Dedifferentiated amniotic fluid mesenchymal stem cell (primary cell): ENCODE measurements around the gene REV3L.
A peak's percentile ranks its signal among the peaks of the same experiment; 100 is the strongest.
"Not testable (repeated sequence)": the region's sequence is repeated elsewhere in the genome, so short reads cannot be mapped to it uniquely, and the experiment has no call there.

Source experiments
- DNase-seq: peaks from one replicate; pipeline ENCODE4 v3.0.0-alpha.2; 2016; ENCODE audit errors: extremely low spot score

The REV3L gene

DNA sequence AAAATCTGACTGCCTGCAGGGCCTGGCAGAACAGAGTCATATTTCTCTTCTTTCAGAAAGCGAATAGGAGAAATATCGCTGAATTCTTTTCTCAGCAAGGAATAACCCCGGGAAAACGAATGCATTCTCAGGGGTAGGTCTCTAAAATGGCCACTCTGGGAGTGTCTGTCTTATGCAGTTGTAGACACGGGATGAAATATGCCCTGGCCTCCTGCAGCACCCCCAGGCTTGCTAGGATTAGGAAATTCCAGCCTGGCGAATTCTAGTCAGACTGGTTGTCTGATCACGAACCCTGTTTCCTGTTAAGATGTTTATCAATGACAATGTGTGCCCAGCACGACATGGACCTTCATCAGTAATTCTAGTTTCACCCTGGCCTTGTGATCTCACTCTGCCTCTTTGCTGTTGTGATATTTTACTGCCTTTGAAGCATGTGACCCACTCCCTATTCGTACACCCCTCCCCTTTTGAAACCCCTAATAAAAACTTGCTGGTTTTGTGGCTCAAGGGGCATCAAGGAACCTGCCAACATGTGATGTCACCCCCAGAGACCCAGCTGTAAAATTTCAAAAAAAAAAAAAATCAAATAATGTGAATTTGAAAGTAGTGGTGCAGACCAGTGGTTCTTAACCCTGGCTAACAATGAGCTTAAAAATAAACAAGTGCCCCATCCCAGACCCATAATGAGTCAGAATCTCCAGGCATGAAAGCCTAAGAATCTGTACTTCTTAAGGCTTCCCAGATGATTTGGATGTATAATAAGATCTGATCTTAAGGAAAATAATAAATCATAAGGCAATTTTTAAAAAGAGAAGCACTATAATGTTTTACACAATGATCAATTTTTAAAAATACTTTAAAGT is 181.8 kb downstream of the REV3L start:
- DNase-seq: not testable (repeated sequence)

DNA sequence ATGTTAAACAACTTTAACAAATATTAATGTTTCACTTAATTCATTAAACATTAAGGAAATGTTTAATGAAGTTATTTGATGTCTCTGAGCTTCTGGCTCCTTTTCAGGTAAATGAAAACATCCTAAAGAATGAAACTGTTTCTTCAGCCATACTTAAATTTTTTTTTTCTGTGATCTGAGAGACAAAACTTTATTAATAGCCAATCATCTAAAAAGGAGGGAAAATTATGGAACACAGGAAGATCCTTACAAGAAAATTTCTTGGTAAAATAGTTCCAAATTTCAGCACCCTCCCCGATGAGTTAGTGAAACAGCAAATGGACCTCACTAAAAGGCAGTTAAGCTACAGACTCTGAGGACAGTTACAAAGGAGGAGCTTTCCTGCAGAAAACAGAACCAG is 185.2 kb downstream of the REV3L start:
- DNase-seq: no peak

DNA sequence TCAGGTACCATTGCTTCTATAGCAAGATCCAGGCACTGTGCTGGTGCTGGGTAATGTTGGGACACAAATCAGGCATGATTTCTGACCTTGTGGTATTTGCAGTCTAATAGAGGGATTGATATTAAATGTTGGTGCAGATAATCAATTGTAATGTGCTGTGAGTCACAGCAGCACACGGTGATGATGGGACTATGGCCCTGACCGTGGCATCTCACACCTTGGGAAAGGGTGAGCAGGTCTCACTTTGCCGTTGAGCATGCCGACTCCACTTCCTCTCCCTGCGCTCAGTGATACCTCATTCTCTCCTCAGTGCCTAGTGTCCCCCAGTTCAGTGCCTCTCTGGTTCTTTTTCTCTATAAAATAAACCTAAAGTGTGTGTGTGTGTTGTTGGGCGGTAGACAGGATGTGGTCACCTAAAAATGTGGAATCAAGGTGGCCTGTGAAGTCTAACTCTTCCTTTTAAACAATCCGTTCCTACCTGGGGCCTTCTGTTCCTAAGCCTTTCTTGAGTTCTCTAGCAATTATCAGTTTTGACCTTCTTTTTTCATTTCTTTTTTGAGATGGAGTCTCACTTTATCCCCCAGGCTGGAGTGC is 188.5 kb downstream of the REV3L start:
- DNase-seq: no peak

DNA sequence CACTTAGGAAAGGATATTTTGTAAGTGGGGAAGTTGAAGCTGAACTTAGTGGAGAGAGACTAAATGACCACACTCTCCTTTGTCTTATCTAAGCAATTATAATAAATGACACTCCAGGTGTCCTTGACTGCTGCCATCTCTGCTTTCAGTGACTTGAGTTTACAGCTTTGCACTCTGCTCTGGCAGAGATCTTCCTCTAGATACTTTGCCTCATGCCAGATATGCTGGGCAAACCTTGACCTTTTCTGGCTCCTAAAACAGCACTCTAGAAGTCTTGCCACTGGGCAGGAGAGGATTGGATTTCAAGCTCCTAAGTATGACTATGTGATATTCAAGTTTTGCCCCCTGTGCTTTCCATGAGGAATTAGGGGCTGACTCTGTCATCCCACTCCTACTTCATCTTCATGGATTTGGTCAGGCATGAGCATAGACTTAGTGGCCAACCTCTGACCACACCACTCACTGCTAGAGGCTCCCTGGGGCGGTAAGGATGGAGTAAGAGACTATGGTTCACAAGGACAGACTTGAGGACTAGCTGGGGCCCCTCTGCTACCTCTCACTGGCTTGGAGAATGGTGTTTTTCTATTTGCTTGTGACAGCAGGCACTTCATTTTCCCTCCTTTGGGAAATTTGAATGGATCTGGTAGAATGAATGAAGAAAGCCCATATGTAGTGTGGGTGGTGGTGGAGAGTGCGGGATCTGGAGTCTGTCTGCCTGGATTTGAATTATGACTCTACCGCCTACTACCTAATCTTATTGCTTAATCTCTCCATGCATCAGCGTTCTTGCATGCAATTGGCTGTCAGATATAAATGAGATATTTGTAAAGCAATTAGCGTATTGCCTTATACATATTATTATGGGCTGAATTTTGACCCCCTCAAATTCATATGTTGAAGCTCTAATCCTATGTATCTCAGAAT is 191.4 kb downstream of the REV3L start:
- DNase-seq: no peak

DNA sequence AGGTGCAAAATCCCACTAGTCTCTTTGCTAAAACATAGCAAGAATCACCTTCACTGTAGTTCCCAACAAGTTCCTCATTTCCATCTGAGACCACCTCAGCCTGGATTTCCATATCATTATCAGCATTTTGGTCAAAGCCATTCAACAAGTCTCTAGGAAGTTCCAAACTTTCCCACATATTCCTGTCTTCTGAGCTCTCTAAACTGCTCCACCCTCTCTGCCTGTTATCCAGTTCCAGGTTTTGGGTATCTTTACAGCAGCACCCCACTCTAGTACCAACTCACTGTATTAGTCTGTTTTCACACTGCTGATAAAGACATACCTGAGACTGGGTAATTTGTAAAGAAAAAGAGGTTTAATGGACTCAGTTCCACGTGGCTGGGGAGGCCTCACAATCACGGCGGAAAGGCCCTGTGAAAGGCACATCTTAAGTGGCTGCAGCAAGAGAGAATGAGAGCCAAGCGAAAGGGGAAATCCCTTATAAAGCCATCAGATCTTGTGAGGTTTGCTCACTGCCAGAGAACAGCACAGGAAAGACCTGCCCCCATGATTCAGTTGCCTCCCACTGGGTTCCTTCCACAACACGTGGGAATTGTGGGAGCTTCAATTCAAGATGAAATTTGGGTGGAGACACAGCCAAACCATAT is 192.2 kb downstream of the REV3L start:
- DNase-seq: not testable (repeated sequence)

DNA sequence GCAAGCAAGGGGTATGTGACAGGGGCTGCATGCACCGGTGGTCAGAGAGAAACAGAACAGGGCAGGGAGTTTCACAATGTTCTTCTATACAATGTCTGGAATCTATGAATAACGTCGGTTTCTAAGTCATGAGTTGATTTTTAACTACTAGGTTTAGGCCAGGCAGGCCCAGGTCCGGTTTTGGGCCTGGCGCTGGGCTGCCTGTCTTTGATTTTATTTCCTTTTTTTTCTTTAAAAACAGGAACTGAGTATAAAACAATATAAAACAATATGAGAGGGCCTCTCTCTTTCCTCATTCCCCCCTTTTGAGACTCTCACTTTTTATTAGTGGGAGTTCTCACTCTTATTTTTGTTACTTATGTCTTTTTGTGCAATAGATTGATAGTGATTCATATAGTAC is 198.7 kb downstream of the REV3L start:
- DNase-seq: not testable (repeated sequence)

DNA sequence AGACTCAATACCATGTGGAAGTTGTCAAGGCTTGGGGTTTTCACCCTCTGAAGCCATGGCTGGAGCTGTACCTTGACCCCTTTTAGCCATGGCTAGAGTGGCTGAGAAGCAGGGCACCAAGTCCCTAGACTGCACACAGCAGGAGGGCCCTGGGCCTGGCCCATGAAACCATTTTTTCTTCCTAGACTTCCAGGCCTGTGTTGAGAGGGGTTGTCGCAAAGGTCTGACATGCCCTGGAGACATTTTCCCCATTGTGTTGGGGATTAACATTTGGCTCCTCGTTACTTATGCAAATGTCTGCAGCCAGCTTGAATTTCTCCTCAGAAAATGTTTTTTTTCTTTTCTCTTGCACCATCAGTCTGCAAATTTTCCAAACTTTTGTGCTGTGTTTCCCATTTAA is 199.3 kb downstream of the REV3L start:
- DNase-seq: no peak

DNA sequence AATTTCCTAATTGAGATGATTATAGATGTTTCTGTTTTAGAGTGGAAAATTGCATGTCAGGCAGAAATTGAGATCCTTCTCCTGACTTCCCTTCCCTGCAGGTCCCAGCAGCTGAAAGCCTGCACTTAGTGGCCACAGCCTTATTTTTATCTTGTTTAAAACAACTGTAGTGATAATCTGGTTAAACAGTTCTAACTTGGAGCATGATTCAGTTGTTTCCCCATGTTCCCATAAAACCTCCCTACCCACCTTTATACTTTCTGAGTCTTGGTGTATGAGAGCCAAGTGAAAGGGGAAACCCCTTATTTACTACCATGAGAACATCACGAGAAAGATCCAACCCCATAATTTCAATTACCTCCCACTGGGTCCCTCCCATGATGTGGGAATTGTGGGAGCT is 200.5 kb downstream of the REV3L start:
- DNase-seq: no peak

DNA sequence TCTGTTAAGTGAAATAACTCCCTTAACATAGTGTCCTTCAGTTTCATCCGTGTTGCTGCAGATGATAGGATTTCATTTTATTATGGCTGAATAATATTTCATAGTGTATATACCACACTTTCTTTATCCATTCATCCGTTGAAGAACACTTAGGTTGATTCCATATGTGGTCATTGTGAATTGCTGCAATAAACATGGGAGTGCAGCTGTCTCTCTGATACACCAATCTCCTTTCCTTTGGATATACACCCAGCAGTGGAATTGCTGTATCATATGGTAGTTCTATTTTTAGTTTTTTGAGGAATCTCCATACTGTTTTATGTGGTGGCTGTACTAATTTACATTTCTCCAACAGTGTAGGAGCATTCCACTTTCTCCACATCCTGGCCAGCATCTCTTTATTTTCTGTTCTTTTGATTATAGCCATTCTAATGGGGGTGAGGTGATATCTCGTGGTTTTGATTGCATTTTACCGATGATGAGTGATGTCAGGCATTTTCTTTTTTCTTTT is 202.5 kb downstream of the REV3L start:
- DNase-seq: no peak

DNA sequence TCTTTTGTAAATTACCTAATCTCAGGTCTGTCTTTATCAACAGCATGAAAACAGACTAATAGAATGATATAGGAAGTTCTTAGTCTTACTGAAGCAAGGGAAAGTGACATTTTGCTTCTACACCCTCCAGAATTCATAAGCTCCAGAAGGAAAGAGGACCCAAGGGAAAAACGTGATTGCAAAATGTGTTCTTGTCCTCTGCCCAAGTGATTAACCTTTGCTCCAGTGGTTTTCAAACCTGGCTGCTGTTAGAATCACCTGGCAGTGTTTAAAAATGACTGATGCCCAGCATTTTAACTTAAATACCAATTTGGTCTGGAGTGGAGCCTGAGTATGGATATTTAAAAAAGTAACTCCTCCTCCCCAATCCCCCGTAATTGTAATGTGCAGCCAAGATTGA is 204.3 kb downstream of the REV3L start:
- no peak for DNase-seq

DNA sequence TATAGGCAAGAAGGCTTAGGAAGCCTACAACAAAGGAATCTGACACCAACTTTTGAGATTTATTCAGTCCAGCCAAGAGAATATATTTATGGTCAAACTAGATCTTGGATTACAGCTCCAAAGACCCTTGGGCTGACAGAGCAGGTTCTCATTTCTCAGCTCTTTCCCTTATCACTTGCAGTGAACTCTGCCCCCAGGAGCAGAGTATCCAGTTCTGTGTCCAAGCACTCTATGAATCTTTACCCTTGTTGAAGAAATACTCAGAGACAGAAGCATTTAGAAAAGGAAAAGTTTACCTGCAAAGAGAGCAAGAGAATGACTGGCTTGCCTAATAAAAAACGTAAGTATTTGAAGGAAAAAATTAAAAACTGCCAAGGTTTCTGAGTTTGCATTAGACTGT is 205.2 kb downstream of the REV3L start:
- no peak for DNase-seq

DNA sequence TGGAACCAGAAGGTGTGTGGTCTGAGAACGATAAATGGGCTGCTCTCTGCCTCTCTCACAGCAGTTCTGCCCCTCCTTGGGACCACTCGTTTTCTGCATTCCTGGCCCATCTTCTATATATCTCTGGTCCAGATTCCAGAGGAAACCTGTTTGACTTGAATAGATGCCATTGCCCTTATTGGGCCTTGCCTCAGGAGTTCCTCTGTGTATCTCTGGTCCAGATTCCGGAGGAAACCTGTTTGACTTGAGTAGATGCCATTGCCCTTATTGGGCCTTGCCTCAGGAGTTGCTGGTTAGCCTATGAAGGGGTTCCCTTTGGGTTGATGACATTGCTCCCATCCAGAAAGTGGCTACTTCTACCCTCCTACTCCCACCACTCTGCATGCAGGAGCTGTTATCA is 206.3 kb downstream of the REV3L start:
- peak; percentile 2 for DNase-seq

DNA sequence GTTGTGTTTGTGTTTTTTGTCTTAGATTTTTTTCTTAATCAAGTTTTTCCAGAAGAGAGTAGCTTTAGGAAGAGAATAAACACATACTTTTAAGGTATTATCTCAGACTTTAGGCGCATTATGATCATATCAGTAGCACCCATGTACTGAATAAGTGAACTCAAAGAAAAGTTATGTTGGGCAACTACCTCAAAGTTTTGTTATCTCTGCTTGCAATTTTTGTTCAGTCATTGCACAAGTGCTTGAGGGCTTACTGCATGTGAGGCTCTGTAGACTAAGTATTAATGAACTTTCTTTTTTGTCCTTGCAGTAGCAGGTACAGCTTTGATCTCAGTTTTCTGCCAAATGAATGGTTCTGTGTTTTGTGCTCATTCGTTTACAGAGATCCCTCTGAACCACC is 206.7 kb downstream of the REV3L start:
- DNase-seq: no peak

DNA sequence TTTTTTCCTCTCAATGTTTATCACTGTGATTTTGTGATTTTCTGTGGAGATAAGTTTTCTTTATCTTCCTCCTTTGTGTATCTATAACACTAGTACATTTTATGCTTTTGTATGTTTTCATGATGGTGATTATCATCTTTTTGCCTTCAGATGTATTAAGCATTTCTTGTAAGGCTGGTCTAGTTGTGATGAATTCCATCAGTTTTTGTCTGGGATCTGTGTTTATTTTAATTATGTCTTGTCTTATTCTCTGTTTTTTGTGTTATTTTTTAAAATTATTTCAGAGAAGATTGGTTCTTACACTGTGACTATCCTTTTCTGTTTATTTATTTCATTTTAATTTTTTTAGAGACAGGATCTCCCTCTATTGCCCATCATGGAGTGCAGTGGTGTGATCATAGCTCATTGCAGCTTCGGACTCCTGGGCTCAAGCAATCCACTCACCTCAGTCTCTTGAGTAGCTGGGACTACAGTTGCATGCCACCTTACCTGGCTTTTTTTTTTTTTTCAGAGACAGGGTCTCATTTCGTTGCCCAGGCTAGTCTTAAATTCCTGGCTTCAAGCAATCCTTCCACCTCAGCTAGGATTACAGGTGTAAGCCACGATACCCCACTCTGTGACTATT is 208.3 kb downstream of the REV3L start:
- no peak for DNase-seq

DNA sequence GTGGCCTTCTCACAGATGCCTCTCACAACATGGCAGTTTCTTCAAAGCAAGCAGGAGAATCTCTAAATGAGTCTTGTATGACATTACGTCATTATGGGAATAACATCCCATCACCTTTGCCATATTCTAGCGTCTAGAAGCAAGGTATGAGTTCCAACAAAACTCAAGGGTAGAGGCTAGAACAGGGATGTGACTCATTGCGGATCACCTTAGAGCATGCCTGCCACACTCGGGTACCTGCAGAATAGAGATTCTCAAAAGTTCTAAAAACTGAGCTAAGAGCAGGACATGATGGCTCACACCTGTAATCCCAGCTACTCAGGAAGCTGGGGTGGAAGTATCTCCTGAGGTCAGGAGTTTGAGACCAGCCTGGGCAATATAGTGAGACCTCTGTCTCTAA is 212.9 kb downstream of the REV3L start:
- no peak for DNase-seq

DNA sequence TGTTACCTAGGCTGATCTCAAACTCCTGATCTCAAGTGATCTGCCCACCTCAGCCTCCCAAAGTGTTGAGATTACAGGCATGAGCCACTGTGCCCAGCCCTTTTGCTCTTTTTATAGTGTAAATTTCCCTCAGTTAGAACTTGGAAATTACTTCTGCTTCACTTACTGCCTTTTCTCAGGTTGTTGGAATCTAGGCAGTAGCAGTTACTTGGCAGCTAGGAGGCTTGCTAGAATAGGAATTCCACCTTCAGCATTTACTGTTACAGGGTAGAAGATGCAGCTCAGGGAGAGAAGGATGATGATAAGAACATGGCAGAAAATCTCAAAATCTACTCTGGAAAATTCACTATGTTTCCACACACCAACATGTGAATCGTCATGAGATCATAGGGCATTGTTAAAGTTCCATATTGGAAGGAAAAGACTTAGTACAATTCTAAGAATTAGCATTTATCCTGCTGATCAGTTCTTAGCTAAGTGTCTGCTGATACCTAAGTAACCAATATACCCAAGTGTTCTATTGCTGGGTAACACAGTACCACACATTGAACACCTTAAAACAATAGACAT is 213.5 kb downstream of the REV3L start:
- no peak for DNase-seq

DNA sequence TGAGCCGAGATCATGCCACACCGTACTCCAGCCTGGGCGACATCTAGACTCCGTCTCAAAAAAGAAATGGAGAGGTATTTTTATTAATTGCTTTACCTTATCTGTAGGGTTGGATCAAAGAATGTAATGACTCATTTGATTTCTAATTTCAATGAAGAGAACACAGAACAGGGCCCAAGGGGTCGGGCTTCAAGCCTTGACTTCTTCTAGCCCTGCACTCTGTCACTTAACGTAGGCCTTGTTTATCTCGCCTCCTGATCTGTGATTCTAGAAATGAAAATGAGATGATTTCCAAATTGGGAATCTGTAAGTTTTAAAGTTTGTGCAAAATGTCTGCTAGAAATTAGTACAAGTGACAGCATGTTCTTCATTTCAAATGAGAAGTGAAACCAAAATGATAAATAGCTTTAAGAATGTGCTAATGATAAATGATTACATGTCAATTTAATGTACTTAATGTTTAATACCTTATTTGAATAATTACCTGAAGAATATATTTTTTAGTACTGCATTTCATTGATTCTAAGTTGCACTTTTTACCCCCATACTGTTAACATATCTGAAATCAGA is 215.2 kb downstream of the REV3L start:
- no peak for DNase-seq

DNA sequence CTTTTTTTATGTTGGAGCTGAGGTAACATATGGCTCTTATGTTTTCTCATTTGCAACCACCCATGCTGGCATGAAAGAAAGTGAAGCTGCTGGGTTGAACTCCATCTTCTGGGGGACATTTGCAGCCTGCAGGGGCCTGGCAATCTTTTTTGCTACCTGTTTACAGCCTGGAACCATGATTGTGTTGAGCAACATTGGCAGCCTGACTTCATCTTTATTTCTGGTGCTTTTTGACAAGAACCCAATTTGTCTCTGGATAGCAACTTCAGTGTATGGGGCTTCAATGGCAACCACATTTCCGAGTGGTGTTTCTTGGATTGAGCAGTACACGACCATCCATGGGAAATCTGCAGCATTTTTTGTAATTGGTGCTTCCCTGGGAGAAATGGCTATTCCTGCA is 216.7 kb downstream of the REV3L start:
- no peak for DNase-seq

DNA sequence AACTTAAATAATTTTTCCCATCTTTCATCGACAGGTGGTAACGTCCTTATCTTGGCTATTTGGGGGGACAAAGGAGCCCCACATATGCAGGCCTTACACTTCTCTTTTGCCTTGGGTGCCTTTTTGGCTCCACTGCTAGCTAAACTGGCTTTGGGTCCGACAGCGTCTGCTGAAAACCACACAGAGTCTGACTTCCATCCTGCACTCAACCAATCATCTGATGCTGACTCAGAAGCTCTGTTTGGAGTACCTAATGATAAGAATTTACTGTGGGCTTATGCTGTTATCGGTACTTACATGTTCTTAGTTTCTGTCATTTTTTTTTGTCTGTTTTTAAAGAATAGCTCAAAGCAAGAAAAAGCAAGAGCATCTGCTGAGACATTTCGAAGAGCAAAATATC is 217.2 kb downstream of the REV3L start:
- DNase-seq: no peak

DNA sequence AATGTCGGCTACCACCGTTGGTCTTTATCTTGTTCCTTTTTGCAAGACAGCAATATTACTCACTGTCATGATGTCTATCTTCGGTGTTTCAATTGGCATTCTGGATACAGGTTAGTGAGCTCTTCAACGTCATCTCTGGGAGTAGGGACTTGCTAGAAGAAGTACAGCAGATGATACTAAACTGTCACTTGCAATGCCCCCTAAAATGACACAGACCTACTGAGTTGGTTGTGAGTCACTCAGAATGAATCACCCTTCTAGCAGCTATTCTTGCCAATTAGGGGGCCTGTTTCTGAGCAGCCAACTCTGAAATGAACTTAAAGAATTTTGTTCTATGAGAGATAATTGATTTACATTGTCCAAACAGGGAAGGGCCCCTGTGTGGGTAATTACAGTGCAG is 219.2 kb downstream of the REV3L start:
- peak; percentile 24 for DNase-seq
